Gastrocnemius medialis (tissue), 4 donors: Measurements from ENCODE around the gene EDEM3.
A peak's percentile ranks its signal among the peaks of the same experiment; 100 is the strongest.

Experiments
- POLR2A ChIP-seq, 2 donors: fragments of 450-650 bp; IDR thresholded peaks; one replicate each; pipeline ENCODE4 v1.6.1; 2017; ENCODE audit warnings: antibody characterized with exemption in 2 of 2, mild to moderate bottlenecking in 2 of 2, moderate library complexity in 2 of 2
- TF ChIP-seq, protein P1 (sequence below), 5 experiments: fragments of 450-650 bp in 3 of 5; fragments of 200-600 bp in 2 of 5; sonication (generic) in 2 of 5; IDR thresholded peaks in 4 of 5; conservative IDR thresholded peaks in 1 of 5; 1 replicate in 4 of 5; 2 replicates in 1 of 5; pipeline ENCODE4 v1.5.1; 2016 to 2019; ENCODE audit warnings: antibody characterized with exemption in 5 of 5, mild to moderate bottlenecking in 3 of 5, moderate library complexity in 3 of 5

DNA sequence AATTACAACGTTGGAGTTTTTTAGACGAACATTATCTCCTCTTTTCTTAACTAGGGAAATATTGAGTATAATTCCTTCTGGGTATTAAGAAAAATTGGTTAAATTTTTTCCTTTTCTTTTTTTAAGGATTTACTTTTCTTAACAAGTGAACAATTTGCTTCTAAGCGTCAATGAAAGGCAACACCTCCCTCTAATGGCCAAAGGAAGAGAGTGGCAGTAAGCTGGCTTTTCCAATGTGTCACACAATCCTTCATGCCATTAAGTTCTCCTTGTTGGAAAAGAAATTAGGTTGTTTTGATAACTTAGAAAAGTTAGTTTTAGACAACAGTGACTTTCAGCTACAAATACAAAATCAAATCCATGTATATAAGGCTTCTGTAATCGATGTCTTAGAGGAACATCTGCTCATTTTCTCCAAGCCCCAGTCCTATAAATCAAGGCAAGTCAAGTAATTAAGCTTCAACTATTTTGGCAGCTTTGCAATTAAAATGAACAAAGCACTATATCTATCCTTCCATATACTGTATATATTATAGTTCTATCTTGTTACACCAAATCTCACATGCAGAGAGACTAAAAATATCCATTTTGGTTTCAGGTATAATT lies 62.8 kb downstream of the EDEM3 start:
- TF ChIP-seq, protein P1, sequence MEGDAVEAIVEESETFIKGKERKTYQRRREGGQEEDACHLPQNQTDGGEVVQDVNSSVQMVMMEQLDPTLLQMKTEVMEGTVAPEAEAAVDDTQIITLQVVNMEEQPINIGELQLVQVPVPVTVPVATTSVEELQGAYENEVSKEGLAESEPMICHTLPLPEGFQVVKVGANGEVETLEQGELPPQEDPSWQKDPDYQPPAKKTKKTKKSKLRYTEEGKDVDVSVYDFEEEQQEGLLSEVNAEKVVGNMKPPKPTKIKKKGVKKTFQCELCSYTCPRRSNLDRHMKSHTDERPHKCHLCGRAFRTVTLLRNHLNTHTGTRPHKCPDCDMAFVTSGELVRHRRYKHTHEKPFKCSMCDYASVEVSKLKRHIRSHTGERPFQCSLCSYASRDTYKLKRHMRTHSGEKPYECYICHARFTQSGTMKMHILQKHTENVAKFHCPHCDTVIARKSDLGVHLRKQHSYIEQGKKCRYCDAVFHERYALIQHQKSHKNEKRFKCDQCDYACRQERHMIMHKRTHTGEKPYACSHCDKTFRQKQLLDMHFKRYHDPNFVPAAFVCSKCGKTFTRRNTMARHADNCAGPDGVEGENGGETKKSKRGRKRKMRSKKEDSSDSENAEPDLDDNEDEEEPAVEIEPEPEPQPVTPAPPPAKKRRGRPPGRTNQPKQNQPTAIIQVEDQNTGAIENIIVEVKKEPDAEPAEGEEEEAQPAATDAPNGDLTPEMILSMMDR (IDR thresholded peaks at IDR 0.05 in 4 of 5, conservative IDR thresholded peaks at IDR 0.05 in 1 of 5), result peak; percentile 50 to 86 (median 76)
- TF ChIP-seq POLR2A (IDR thresholded peaks at IDR 0.05), result no peak
